HEK293 (cell line): ENCODE results near the gene PTPN9.
A peak's percentile ranks its signal among the peaks of the same experiment; 100 is the strongest.

Experiments used
- CTCF ChIA-PET: fragments of 350-600 bp; formaldehyde crosslinking; extraction: SDS; loops from one replicate; lab custom pipeline; 2021; ENCODE audit warnings: antibody characterized with exemption; lab: Yijun Ruan, JAX
- POLR2A ChIA-PET: fragments of 300-600 bp; formaldehyde crosslinking; extraction: SDS; loops from one replicate; lab custom pipeline; 2020; ENCODE audit warnings: antibody characterized with exemption, inconsistent platforms; lab: Yijun Ruan, JAX
- H3K27ac ChIP-seq: fragments of 200-500 bp; sonication (Bioruptor generic); 2 replicates; pipeline ENCODE4 v1.5.1; 2014; ENCODE audit warnings: low read depth, low read length, control low read depth, inconsistent platforms; ENCODE audit errors: extremely low read depth
- H3K36me3 ChIP-seq, 2 experiments: fragments of 200-500 bp in 1 of 2; sonication (Bioruptor generic) in 1 of 2; 1 replicate in 1 of 2; 2 replicates in 1 of 2; pipeline ENCODE4 v1.5.1; 2014 to 2017; ENCODE audit warnings: inconsistent platforms in 2 of 2, low read length in 2 of 2; ENCODE audit not compliant: control insufficient read depth in 2 of 2, insufficient read depth in 1 of 2
- H3K4me1 ChIP-seq: fragments of 200-500 bp; sonication (Bioruptor generic); 2 replicates; pipeline ENCODE4 v1.5.1; 2014; ENCODE audit warnings: mild to moderate bottlenecking, low read length, inconsistent platforms; ENCODE audit not compliant: control insufficient read depth, insufficient read depth
- H3K4me3 ChIP-seq: 2 replicates; pipeline ENCODE4 v1.5.1; 2011; ENCODE audit warnings: low read depth, mild to moderate bottlenecking, control low read depth, low read length, moderate library complexity
- H3K9me3 ChIP-seq: fragments of 200-500 bp; sonication (Bioruptor generic); 2 replicates; pipeline ENCODE4 v1.5.1; 2014; ENCODE audit warnings: low read depth, low read length, inconsistent platforms; ENCODE audit not compliant: control insufficient read depth, insufficient read depth
- HIC1 ChIP-seq: fragments of 450-650 bp; formaldehyde crosslinking; IDR thresholded peaks from 2 replicates; pipeline ENCODE4 v1.5.1; 2016; ENCODE audit warnings: missing biosample characterization, missing genetic modification characterization
- INSM2 ChIP-seq: fragments of 450-650 bp; formaldehyde crosslinking; IDR thresholded peaks from 2 replicates; pipeline ENCODE4 v1.5.1; 2016; ENCODE audit warnings: missing biosample characterization, missing genetic modification characterization
- KLF1 ChIP-seq: fragments of 450-650 bp; formaldehyde crosslinking; IDR thresholded peaks from 2 replicates; pipeline ENCODE4 v1.5.1; 2016; ENCODE audit warnings: missing biosample characterization, missing genetic modification characterization
- KLF9 ChIP-seq: fragments of 450-650 bp; formaldehyde crosslinking; IDR thresholded peaks from 2 replicates; pipeline ENCODE4 v1.5.1; 2016; ENCODE audit warnings: missing biosample characterization, missing genetic modification characterization, low read depth
- SCRT1 ChIP-seq: fragments of 450-650 bp; formaldehyde crosslinking; IDR thresholded peaks from 2 replicates; pipeline ENCODE4 v1.5.1; 2016; ENCODE audit warnings: missing biosample characterization, missing genetic modification characterization, borderline replicate concordance
- SCRT2 ChIP-seq: fragments of 450-650 bp; formaldehyde crosslinking; IDR thresholded peaks from 2 replicates; pipeline ENCODE4 v1.5.1; 2016; ENCODE audit warnings: missing biosample characterization, missing genetic modification characterization
- SP2 ChIP-seq: fragments of 450-650 bp; formaldehyde crosslinking; IDR thresholded peaks from 2 replicates; pipeline ENCODE4 v1.5.1; 2016; ENCODE audit warnings: missing biosample characterization, missing genetic modification characterization
- TRIM28 ChIP-seq: IDR thresholded peaks from 2 replicates; pipeline ENCODE4 v1.6.1; 2011; ENCODE audit warnings: low read length, control low read depth, borderline replicate concordance
- ZBTB48 ChIP-seq: fragments of 450-650 bp; formaldehyde crosslinking; IDR thresholded peaks from 2 replicates; pipeline ENCODE4 v1.5.1; 2016; ENCODE audit warnings: missing biosample characterization, missing genetic modification characterization
- ZBTB8A ChIP-seq: fragments of 450-650 bp; formaldehyde crosslinking; IDR thresholded peaks from 2 replicates; pipeline ENCODE4 v1.5.1; 2016; ENCODE audit warnings: missing biosample characterization, missing genetic modification characterization
- ZNF140 ChIP-seq: fragments of 450-650 bp; formaldehyde crosslinking; IDR thresholded peaks from 2 replicates; pipeline ENCODE4 v1.5.1; 2016; ENCODE audit warnings: missing biosample characterization, missing genetic modification characterization
- ZNF214 ChIP-seq: fragments of 450-650 bp; formaldehyde crosslinking; IDR thresholded peaks from 2 replicates; pipeline ENCODE4 v1.5.1; 2017; ENCODE audit warnings: missing biosample characterization, mild to moderate bottlenecking, missing genetic modification characterization, borderline replicate concordance
- ZNF24 ChIP-seq: fragments of 450-650 bp; formaldehyde crosslinking; IDR thresholded peaks from 2 replicates; pipeline ENCODE4 v1.5.1; 2016; ENCODE audit warnings: missing biosample characterization, missing genetic modification characterization
- ZNF366 ChIP-seq: fragments of 450-650 bp; formaldehyde crosslinking; conservative IDR thresholded peaks from 2 replicates; pipeline ENCODE4 v1.5.1; 2016; ENCODE audit warnings: missing biosample characterization, missing genetic modification characterization
- ZNF426 ChIP-seq: fragments of 450-650 bp; formaldehyde crosslinking; IDR thresholded peaks from 2 replicates; pipeline ENCODE4 v1.5.1; 2017; ENCODE audit warnings: missing biosample characterization, missing genetic modification characterization, mild to moderate bottlenecking, inconsistent platforms, moderate library complexity
- ZNF449 ChIP-seq: fragments of 450-650 bp; formaldehyde crosslinking; IDR thresholded peaks from 2 replicates; pipeline ENCODE4 v1.5.1; 2017; ENCODE audit warnings: missing biosample characterization, mild to moderate bottlenecking, missing genetic modification characterization, moderate library complexity
- ZNF473 ChIP-seq: fragments of 450-650 bp; formaldehyde crosslinking; IDR thresholded peaks from 2 replicates; pipeline ENCODE4 v1.5.1; 2017; ENCODE audit warnings: missing biosample characterization, missing genetic modification characterization
- ZNF521 ChIP-seq: fragments of 450-650 bp; formaldehyde crosslinking; IDR thresholded peaks from 2 replicates; pipeline ENCODE4 v1.5.1; 2017; ENCODE audit warnings: missing biosample characterization, mild to moderate bottlenecking, missing genetic modification characterization
- ZNF585B ChIP-seq: fragments of 450-650 bp; formaldehyde crosslinking; IDR thresholded peaks from 2 replicates; pipeline ENCODE4 v1.5.1; 2016; ENCODE audit warnings: missing biosample characterization, missing genetic modification characterization
- ZNF621 ChIP-seq: fragments of 450-650 bp; formaldehyde crosslinking; IDR thresholded peaks from 2 replicates; pipeline ENCODE4 v1.5.1; 2017; ENCODE audit warnings: missing biosample characterization, missing genetic modification characterization
- ZNF639 ChIP-seq: fragments of 450-650 bp; formaldehyde crosslinking; IDR thresholded peaks from 2 replicates; pipeline ENCODE4 v1.5.1; 2016; ENCODE audit warnings: missing biosample characterization, missing genetic modification characterization
- ZNF658 ChIP-seq: fragments of 450-650 bp; formaldehyde crosslinking; IDR thresholded peaks from 2 replicates; pipeline ENCODE4; 2016; ENCODE audit warnings: missing biosample characterization, missing genetic modification characterization
- ZNF660 ChIP-seq: fragments of 450-650 bp; IDR thresholded peaks from 2 replicates; pipeline ENCODE4 v1.5.1; 2018; ENCODE audit warnings: missing biosample characterization, mild to moderate bottlenecking, missing genetic modification characterization
- ZNF664 ChIP-seq: fragments of 450-650 bp; formaldehyde crosslinking; IDR thresholded peaks from 2 replicates; pipeline ENCODE4 v1.5.1; 2016; ENCODE audit warnings: missing biosample characterization, missing genetic modification characterization
- ZNF692 ChIP-seq: fragments of 450-650 bp; formaldehyde crosslinking; IDR thresholded peaks from 2 replicates; pipeline ENCODE4 v1.5.1; 2016; ENCODE audit warnings: missing biosample characterization, missing genetic modification characterization
- ZNF785 ChIP-seq: fragments of 450-650 bp; formaldehyde crosslinking; IDR thresholded peaks from 2 replicates; pipeline ENCODE4 v1.5.1; 2016; ENCODE audit warnings: missing biosample characterization, missing genetic modification characterization
- ZNF830 ChIP-seq: fragments of 450-650 bp; IDR thresholded peaks from 2 replicates; pipeline ENCODE4 v1.5.0; 2018; ENCODE audit warnings: missing biosample characterization, missing genetic modification characterization, low read depth, mild to moderate bottlenecking, moderate library complexity

PTPN9 gene

GRCh38 chr15:75453703-75454470 is 125.2 kb downstream of the PTPN9 start (continued):
- TF ChIP-seq ZNF660: peak; percentile 29; the same call in 1 of the 2 replicates
- TF ChIP-seq ZNF830 (tag by site-specific recombination): no peak
- TF ChIP-seq ZBTB48 (tag by site-specific recombination): peak; percentile 50; the same call in 1 of the 2 replicates
- no peak for TF ChIP-seq ZNF449
- no peak for TF ChIP-seq ZNF473 (tag by site-specific recombination)
- no peak; the same call in 1 of the 2 replicates for TF ChIP-seq ZNF692 (tag by site-specific recombination)
- no peak for TF ChIP-seq ZNF585B (tag by site-specific recombination)
- TF ChIP-seq ZNF785 (tag by site-specific recombination): no peak
- no peak for TF ChIP-seq ZNF214
- TF ChIP-seq ZNF521 (tag by site-specific recombination): no peak
- peak; percentile 49 for TF ChIP-seq ZBTB8A (tag by site-specific recombination)
- TF ChIP-seq ZNF658 (tag by site-specific recombination): no peak
- no peak for TF ChIP-seq ZNF426 (tag by site-specific recombination)

- Histone ChIP-seq H3K4me3 (peak overlapping the region; percentile 56), H3K9me3 (no peaks in the 10 kb centered on the region), H3K27ac (peak overlapping the region; percentile 83), H3K36me3 (no peaks in the 10 kb centered on the region), H3K4me1 (peaks cover 15% of the 10 kb centered on the region)
- CTCF ChIA-PET: interaction anchor here (0.6 to 7.5 kb wide), 10 partner anchors 27 to 421 kb away, joined by 3 to 63 read pairs (median 3); partner anchors contain the start of gene MAN2C1
- POLR2A ChIA-PET: interaction anchor here (0.7 to 6.8 kb wide), 24 partner anchors 16 to 912 kb away, joined by 3 to 242 read pairs (median 5); partner anchors contain the start of genes ARID3B, IMP3, MAN2C1 and PTPN9
- 0 out of 2 replicates have a peak, but pooled peaks have one; percentile 4 for TF ChIP-seq HIC1 (tag by site-specific recombination)
- peak; percentile 48; the same call in 1 of the 2 replicates for TF ChIP-seq ZNF24 (tag by site-specific recombination)
- no peak for TF ChIP-seq ZNF140
- peak; percentile 19; the same call in 1 of the 2 replicates for TF ChIP-seq TRIM28
- no peak for TF ChIP-seq ZNF621 (tag by site-specific recombination)
- TF ChIP-seq ZNF830 (tag by site-specific recombination): no peak
- TF ChIP-seq KLF1 (tag by site-specific recombination): peak; percentile 73
- no peak; the same call in 1 of the 2 replicates for TF ChIP-seq INSM2 (tag by site-specific recombination)
- TF ChIP-seq SCRT2: peak; percentile 95
- peak; percentile 48; the same call in 1 of the 2 replicates for TF ChIP-seq KLF9 (tag by site-specific recombination)
- 0 out of 2 replicates have a peak, but pooled peaks have one; percentile 3 for TF ChIP-seq ZNF366
- TF ChIP-seq ZNF664 (tag by site-specific recombination): no peak
- peak; percentile 49 for TF ChIP-seq SP2 (tag by site-specific recombination)
- TF ChIP-seq SCRT1 (tag by site-specific recombination): peak; percentile 92
- TF ChIP-seq ZNF426 (tag by site-specific recombination): no peak
- TF ChIP-seq ZNF639 (tag by site-specific recombination): 0 out of 2 replicates have a peak, but pooled peaks have one; percentile 2
Observed at GRCh38 chr15:75452865-75453702, 126.0 kb downstream of the PTPN9 start.
